Natural killer cell (primary cell): Measurements from ENCODE around the gene ARID3C. TPM values are rescaled to one million over a fixed set of nuclear protein-coding genes. Genes with fewer than 3 reads are reported as not detected.
"Not testable (repeated sequence)": the region's sequence is repeated elsewhere in the genome, so short reads cannot be mapped to it uniquely, and the experiment has no call there.

Experiments
- ATAC-seq, 3 donors: fragments of 150-1000 bp in 2 of 3; fragments of 200-7000 bp in 1 of 3; cut with Tn5 transposase; 1 replicate in 1 of 3; 2 replicates in 2 of 3; pipeline ENCODE4 v1.10.0; 2021; ENCODE audit warnings: mild to moderate bottlenecking in 2 of 3, moderate library complexity in 2 of 3
- DNase-seq, 2 donors: peaks; one replicate each; pipeline versions ENCODE4 v3.0.0 to v3.0.0-alpha.2; 2013 to 2021; ENCODE audit warnings: mixed read lengths in 1 of 2
- H3K27ac ChIP-seq: one replicate; pipeline ENCODE4 v1.5.1; 2013; ENCODE audit warnings: mild to moderate bottlenecking, low read length
- H3K27me3 ChIP-seq: one replicate; pipeline ENCODE4 v1.6.1; 2013; ENCODE audit warnings: low read length; ENCODE audit not compliant: control insufficient read depth, insufficient read depth
- H3K36me3 ChIP-seq: one replicate; pipeline ENCODE4 v1.6.1; 2013; ENCODE audit warnings: low read length; ENCODE audit not compliant: control insufficient read depth, insufficient read depth
- H3K4me1 ChIP-seq: one replicate; pipeline ENCODE4 v1.6.1; 2013; ENCODE audit warnings: low read length; ENCODE audit not compliant: control insufficient read depth, insufficient read depth
- H3K4me3 ChIP-seq: one replicate; pipeline ENCODE4 v1.5.1; 2013; ENCODE audit warnings: low read length
- H3K9me3 ChIP-seq: one replicate; pipeline ENCODE4 v1.6.1; 2013; ENCODE audit warnings: low read length; ENCODE audit not compliant: control insufficient read depth, insufficient read depth
- H3K27ac Mint-ChIP-seq, 2 donors: one replicate each; pipeline ENCODE4 v1.8.0; 2022; ENCODE audit warnings: mild to moderate bottlenecking in 2 of 2, mixed read lengths in 2 of 2, moderate library complexity in 1 of 2
- H3K27me3 Mint-ChIP-seq, 2 donors: one replicate each; pipeline ENCODE4 v1.8.0; 2022; ENCODE audit warnings: low read depth in 2 of 2, mixed read lengths in 2 of 2
- H3K36me3 Mint-ChIP-seq: one replicate; pipeline ENCODE4 v1.8.0; 2022; ENCODE audit warnings: mixed read lengths
- H3K4me1 Mint-ChIP-seq, 2 donors: one replicate each; pipeline ENCODE4 v1.8.0; 2022; ENCODE audit warnings: mixed read lengths in 2 of 2
- H3K4me3 Mint-ChIP-seq: one replicate; pipeline ENCODE4 v1.8.0; 2022; ENCODE audit warnings: mild to moderate bottlenecking, moderate library complexity, mixed read lengths
- H3K9me3 Mint-ChIP-seq, 2 donors: one replicate each; pipeline ENCODE4 v1.8.0; 2022; ENCODE audit warnings: mixed read lengths in 2 of 2
- CTCF ChIP-seq: fragments of 200-600 bp; IDR thresholded peaks from one replicate; pipeline ENCODE4 v1.8.0; 2022; ENCODE audit warnings: antibody characterized with exemption
- WGBS: methylation state at CpG from one replicate; pipeline ENCODE4 v1.1.7; 2013; ENCODE audit warnings: missing lambda C conversion rate; ENCODE audit not compliant: insufficient coverage; 5-methylcytosine and 5-hydroxymethylcytosine counted together
- intact Hi-C: fragments of 100-400 bp; cut with micrococcal nuclease; formaldehyde crosslinking; loops from one replicate; pipeline ENCODE4 v1.14.2; 2022
- total RNA-seq, 4 donors: library from RNA; stranded (reverse); fragments of 120-200 nt in 1 of 4; gene quantifications; one replicate each; pipeline versions ENCODE4 v1.2.3 to v1.2.4, GENCODE V29; 2013 to 2022

The ARID3C gene
- total RNA-seq, 3 donors from 2014 or later (not counting 1 experiment from before 2014, with no cell fraction given): 0.24 to 0.77 TPM; not detected in 1

- no peak for TF ChIP-seq CTCF
- Mint-ChIP-seq H3K36me3 (no peaks in the 10 kb centered on the region), H3K4me1 (peaks cover 22 to 27% of the 10 kb centered on the region in 2 donors)
These were observed 13.8 kb upstream of the ARID3C start for GRCh38 chr9:34642679-34643078.

GRCh38 chr9:34639322-34639721, 10.5 kb upstream of the ARID3C start:
- peaks cover 17 to 32% of the 10 kb centered on the region in 2 donors for H3K4me1 Mint-ChIP-seq
- H3K27ac ChIP-seq, H3K9me3 Mint-ChIP-seq, H3K36me3 ChIP-seq, DNase-seq, H3K27ac Mint-ChIP-seq, H3K36me3 Mint-ChIP-seq, H3K4me3 ChIP-seq, ATAC-seq, H3K27me3 Mint-ChIP-seq, H3K4me3 Mint-ChIP-seq, H3K9me3 ChIP-seq, H3K27me3 ChIP-seq: not testable (repeated sequence)
- 85% methylated on average over 8 of the region's 8 CpGs for WGBS
- intact Hi-C loops: loop anchor here (5.0 kb wide), 1 partner anchor 37 kb away; no protein-coding TSS in a partner anchor
- H3K4me1 ChIP-seq: peaks cover 30% of the 10 kb centered on the region

More at GRCh38 chr9:34642679-34643078, 13.8 kb upstream of the ARID3C start:
- DNase-seq (no peak), ATAC-seq (no peak)
- intact Hi-C loops: no loop called here
- H3K4me3 Mint-ChIP-seq: no peak overlapping the region
- H3K9me3 ChIP-seq: no peaks in the 10 kb centered on the region
- WGBS: 90% methylated on average over 1 of the region's 1 CpG
- no peaks in the 10 kb centered on the region for H3K36me3 ChIP-seq
- H3K27me3 Mint-ChIP-seq: no peaks in the 10 kb centered on the region
- H3K9me3 Mint-ChIP-seq: no peaks in the 10 kb centered on the region
- no peak overlapping the region for H3K27ac Mint-ChIP-seq
- H3K4me1 ChIP-seq: peaks cover 23% of the 10 kb centered on the region
- no peak overlapping the region for H3K27ac ChIP-seq
- H3K27me3 ChIP-seq: no peaks in the 10 kb centered on the region
- H3K4me3 ChIP-seq: no peak overlapping the region

- Mint-ChIP-seq H3K4me3 (peak overlapping the region; percentile 92), H3K36me3 (no peaks in the 10 kb centered on the region), H3K27ac (peak overlapping the region; percentile 95 to 98), H3K4me1 (peaks cover 17 to 38% of the 10 kb centered on the region in 2 donors), H3K9me3 (no peaks in the 10 kb centered on the region), H3K27me3 (no peaks in the 10 kb centered on the region)
- H3K4me3 ChIP-seq: peak overlapping the region; percentile 80
- intact Hi-C loops: loop anchor here (5.0 kb wide), 1 partner anchor 36 kb away; no protein-coding TSS in a partner anchor
- 23% methylated on average over 7 of the region's 7 CpGs for WGBS
- H3K27me3 ChIP-seq: no peaks in the 10 kb centered on the region
- H3K4me1 ChIP-seq: peaks cover 30% of the 10 kb centered on the region
- no peak for ATAC-seq
- peaks cover 5% of the 10 kb centered on the region for H3K36me3 ChIP-seq
- peak overlapping the region; percentile 91 for H3K27ac ChIP-seq
- no peak for DNase-seq
- no peak for TF ChIP-seq CTCF
- H3K9me3 ChIP-seq: no peaks in the 10 kb centered on the region
These were observed 9.2 kb upstream of the ARID3C start for GRCh38 chr9:34638138-34638445.

GRCh38 chr9:34637356-34638137, 8.7 kb upstream of the ARID3C start, which contains the start of gene SIGMAR1:
Gene SIGMAR1 (minus strand): TSS chr9:34637787. CDS start chr9:34637697, 90 bp downstream.
- no peaks in the 10 kb centered on the region for H3K9me3 Mint-ChIP-seq
- peak within 1 kb of the TSS; percentile 95 to 98 for H3K27ac Mint-ChIP-seq
- peak within 1 kb of the TSS; percentile 82 for H3K4me3 ChIP-seq
- DNase-seq (peak; percentile 95 to 96), ATAC-seq (peak; percentile 94 to 98 (median 95))
- intact Hi-C loops: loop anchor here (1.0 to 5.0 kb wide), 3 partner anchors 9 to 35 kb away; partner anchors contain the start of gene GALT
- H3K27ac ChIP-seq: peak within 1 kb of the TSS; percentile 91
- peaks cover 30% of the 10 kb centered on the region for H3K4me1 ChIP-seq
- no peaks in the 10 kb centered on the region for H3K36me3 Mint-ChIP-seq
- no peaks in the 10 kb centered on the region for H3K27me3 ChIP-seq
- TF ChIP-seq CTCF: no peak
- H3K36me3 ChIP-seq: peaks cover 5% of the 10 kb centered on the region
- no peaks in the 10 kb centered on the region for H3K27me3 Mint-ChIP-seq
- H3K4me1 Mint-ChIP-seq: peaks cover 17 to 38% of the 10 kb centered on the region in 2 donors
- under 1% methylated on average over 73 of the region's 74 CpGs for WGBS
- peak within 1 kb of the TSS; percentile 92 for H3K4me3 Mint-ChIP-seq
- H3K9me3 ChIP-seq: no peaks in the 10 kb centered on the region
